ENCODE measurements around the gene ANXA4. TPM values are rescaled to one million over a fixed set of nuclear protein-coding genes. Genes with fewer than 3 reads are reported as not detected.

The ANXA4 gene
- total and polyA plus RNA-seq, 7 donors = 33.3 to 183 (median 55.8) TPM

- intact Hi-C loops (cut with DNase I) = no loop called here
- Histone ChIP-seq H3K36me3 (no peaks in the 10 kb centered on the region), H3K9me3 (no peaks in the 10 kb centered on the region), H3K4me3 (no peak overlapping the region), H3K4me1 (peaks cover 0 to 13% (median 12%) of the 10 kb centered on the region in 4 donors), H3K27ac (peak overlapping the region in 2 of 4 donors; percentile 20 to 39), H3K27me3 (no peaks in the 10 kb centered on the region)
- TF ChIP-seq POLR2A (IDR thresholded peaks at IDR 0.05) = no peak
- TF ChIP-seq EP300 (IDR thresholded peaks at IDR 0.05) = no peak
- no peak for TF ChIP-seq CTCF (IDR thresholded peaks at IDR 0.05)
- TF ChIP-seq POLR2AphosphoS5 (IDR thresholded peaks at IDR 0.05) = no peak
- DNase-seq = no peak
- 64 to 75% methylated on average over 12 of the region's 12 CpGs for WGBS, 2 donors
Observed at GRCh38 chr2:69694894-69695849, 46.8 kb upstream of the ANXA4 start.

- H3K4me3 ChIP-seq = no peak overlapping the region
- 42 to 60% methylated on average over 2 of the region's 2 CpGs for WGBS, 2 donors
- no peaks in the 10 kb centered on the region for H3K9me3 ChIP-seq
- H3K27ac ChIP-seq = no peak overlapping the region
- TF ChIP-seq POLR2AphosphoS5 (IDR thresholded peaks at IDR 0.05) (no peak), EP300 (IDR thresholded peaks at IDR 0.05) (no peak), POLR2A (IDR thresholded peaks at IDR 0.05) (no peak), CTCF (IDR thresholded peaks at IDR 0.05) (no peak)
- DNase-seq = no peak
- H3K27me3 ChIP-seq = no peaks in the 10 kb centered on the region
- H3K4me1 ChIP-seq = peaks cover 0 to 13% (median 12%) of the 10 kb centered on the region in 4 donors
- H3K36me3 ChIP-seq = no peaks in the 10 kb centered on the region
- intact Hi-C loops (cut with DNase I) = no loop called here
Observed at GRCh38 chr2:69695850-69696216, 46.1 kb upstream of the ANXA4 start.

GRCh38 chr2:69700381-69700780 is 41.6 kb upstream of the ANXA4 start:
- TF ChIP-seq EP300 (IDR thresholded peaks at IDR 0.05) = no peak
- TF ChIP-seq CTCF (IDR thresholded peaks at IDR 0.05) = no peak
- no peak for TF ChIP-seq POLR2A (IDR thresholded peaks at IDR 0.05)
- no peak for TF ChIP-seq POLR2AphosphoS5 (IDR thresholded peaks at IDR 0.05)
- Histone ChIP-seq H3K9me3 (no peaks in the 10 kb centered on the region), H3K4me1 (peaks cover 0 to 5% (median 5%) of the 10 kb centered on the region in 4 donors), H3K27ac (no peak overlapping the region), H3K27me3 (no peaks in the 10 kb centered on the region), H3K4me3 (no peak overlapping the region), H3K36me3 (no peaks in the 10 kb centered on the region)
- WGBS, 2 donors = 92 to 93% methylated on average over 5 of the region's 5 CpGs
- no peak for DNase-seq
- intact Hi-C loops (cut with DNase I) = no loop called here

- Histone ChIP-seq H3K9me3 (no peaks in the 10 kb centered on the region), H3K4me3 (no peak overlapping the region), H3K36me3 (no peaks in the 10 kb centered on the region), H3K4me1 (no peaks in the 10 kb centered on the region), H3K27me3 (no peaks in the 10 kb centered on the region), H3K27ac (no peak overlapping the region)
- intact Hi-C loops (cut with DNase I) = no loop called here
- WGBS, 2 donors = 86 to 88% methylated on average over 9 of the region's 9 CpGs
- no peak for DNase-seq
- TF ChIP-seq POLR2A (IDR thresholded peaks at IDR 0.05) (no peak), POLR2AphosphoS5 (IDR thresholded peaks at IDR 0.05) (no peak), EP300 (IDR thresholded peaks at IDR 0.05) (no peak), CTCF (IDR thresholded peaks at IDR 0.05) (no peak)
Observed at GRCh38 chr2:69701100-69701945, 40.6 kb upstream of the ANXA4 start.

All from sigmoid colon (tissue), 7 donors.